ENCODE results near the gene FBLL1.
"Not testable (repeated sequence)": the region's sequence is repeated elsewhere in the genome, so short reads cannot be mapped to it uniquely, and the experiment has no call there.

Gene FBLL1

GRCh38 chr5:168574156-168574555 is 45.1 kb downstream of the FBLL1 start:
- peaks cover 68% of the 10 kb centered on the region for H3K36me3 Mint-ChIP-seq (ENCODE audit: low read depth)
- not testable (repeated sequence) for H3K4me3 Mint-ChIP-seq, H3K27me3 Mint-ChIP-seq, H3K27ac Mint-ChIP-seq, H3K9me3 Mint-ChIP-seq, DNase-seq
- H3K4me1 Mint-ChIP-seq (ENCODE audit: low read depth): peaks cover 40% of the 10 kb centered on the region

GRCh38 chr5:168575391-168576372 is 46.6 kb downstream of the FBLL1 start:
- Mint-ChIP-seq H3K27ac (no peak overlapping the region), H3K4me1 (ENCODE audit: low read depth) (peaks cover 46% of the 10 kb centered on the region), H3K4me3 (peak overlapping the region; percentile 5), H3K9me3 (peaks cover 2% of the 10 kb centered on the region), H3K27me3 (no peaks in the 10 kb centered on the region), H3K36me3 (ENCODE audit: low read depth) (peaks cover 56% of the 10 kb centered on the region)
- DNase-seq: no peak

GRCh38 chr5:168578006-168578405 is 48.9 kb downstream of the FBLL1 start:
- DNase-seq: no peak
- Mint-ChIP-seq H3K4me3 (peak overlapping the region; percentile 96), H3K27me3 (no peaks in the 10 kb centered on the region), H3K36me3 (ENCODE audit: low read depth) (peaks cover 43% of the 10 kb centered on the region), H3K4me1 (ENCODE audit: low read depth) (peaks cover 34% of the 10 kb centered on the region), H3K27ac (peak overlapping the region; percentile 94), H3K9me3 (peaks cover 2% of the 10 kb centered on the region)

- peaks cover 2% of the 10 kb centered on the region for H3K9me3 Mint-ChIP-seq
- peaks cover 43% of the 10 kb centered on the region for H3K36me3 Mint-ChIP-seq (ENCODE audit: low read depth)
- H3K4me3 Mint-ChIP-seq: peak within 1 kb of the TSS; percentile 96
- peak within 1 kb of the TSS; percentile 97 for H3K27ac Mint-ChIP-seq
- H3K4me1 Mint-ChIP-seq (ENCODE audit: low read depth): peaks cover 34% of the 10 kb centered on the region
- DNase-seq: no peak
- H3K27me3 Mint-ChIP-seq: no peaks in the 10 kb centered on the region
Measured at GRCh38 chr5:168578538-168579487, 49.7 kb downstream of the FBLL1 start, which contains the start of gene PANK3. TSS of gene PANK3 (minus strand) at chr5:168579368. CDS start at chr5:168579283, 85 bp downstream.

DNA sequence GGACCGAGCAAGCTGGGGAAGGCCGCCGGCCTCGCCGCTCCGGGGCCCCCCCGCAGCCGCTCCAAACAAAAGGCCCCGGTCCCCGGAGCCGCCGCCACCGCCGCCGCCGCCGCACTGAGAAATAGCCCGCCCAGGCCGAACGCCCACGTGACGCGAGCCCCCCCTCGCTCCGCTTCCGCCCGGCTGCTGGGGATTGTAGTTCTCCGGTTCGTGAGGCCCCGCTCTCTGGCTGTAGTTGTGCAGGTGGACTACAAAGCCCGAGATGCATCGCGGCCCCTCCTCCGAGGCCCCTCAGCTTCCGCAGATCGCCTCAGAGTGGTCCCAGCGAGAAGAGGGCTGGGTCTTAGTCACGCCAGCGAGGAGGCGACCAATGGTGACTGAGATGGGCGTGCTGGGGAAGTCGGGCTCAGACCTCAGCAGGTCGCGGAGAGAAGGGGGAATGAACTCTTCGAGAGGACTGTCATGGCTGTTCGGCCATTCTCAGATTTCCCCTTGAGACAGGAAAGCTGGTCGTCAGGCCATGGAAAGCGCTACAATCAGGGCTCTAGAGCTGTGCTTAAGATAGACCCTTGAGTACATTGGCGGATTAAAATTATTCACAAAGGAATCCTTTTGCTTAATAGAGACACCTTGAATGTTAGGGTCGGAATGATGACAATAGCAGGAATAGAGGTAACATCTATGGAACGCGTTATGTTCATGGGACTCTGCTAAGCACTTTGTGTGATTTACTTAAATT is 50.6 kb downstream of the FBLL1 start:
- no peaks in the 10 kb centered on the region for H3K27me3 Mint-ChIP-seq
- peaks cover 2% of the 10 kb centered on the region for H3K9me3 Mint-ChIP-seq
- peak; percentile 98 for DNase-seq
- H3K4me1 Mint-ChIP-seq (ENCODE audit: low read depth): peaks cover 36% of the 10 kb centered on the region
- H3K4me3 Mint-ChIP-seq: peak overlapping the region; percentile 81
- peak overlapping the region; percentile 97 for H3K27ac Mint-ChIP-seq
- H3K36me3 Mint-ChIP-seq (ENCODE audit: low read depth): peaks cover 37% of the 10 kb centered on the region

DNA sequence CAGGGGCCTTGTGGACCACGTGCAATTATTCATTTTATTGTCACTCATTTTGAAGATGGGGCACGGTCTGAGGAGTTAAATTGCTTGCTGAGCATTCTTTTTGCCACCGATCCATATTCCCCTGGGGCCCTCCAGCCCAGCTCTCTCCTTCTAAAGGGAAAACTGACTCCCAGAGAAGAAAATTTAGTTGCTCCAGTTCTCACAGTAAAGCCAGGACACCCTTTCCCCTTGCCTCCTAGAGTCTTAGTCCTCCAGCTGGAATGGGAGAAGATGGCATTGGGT is 51.1 kb downstream of the FBLL1 start:
- Mint-ChIP-seq H3K4me1 (ENCODE audit: low read depth) (peaks cover 34% of the 10 kb centered on the region), H3K27me3 (peaks cover 2% of the 10 kb centered on the region), H3K27ac (peak overlapping the region; percentile 97), H3K36me3 (ENCODE audit: low read depth) (peaks cover 32% of the 10 kb centered on the region), H3K9me3 (peaks cover under 1% of the 10 kb centered on the region), H3K4me3 (peak overlapping the region; percentile 81)
- DNase-seq: no peak

All from activated T-cell treated with anti-CD3 and anti-CD28 coated beads, Interleukin-2, amount 50 U/mL, for 24 hours (primary cell).